ENCODE measurements around the gene NUDCD3. TPM values are rescaled to one million over a fixed set of nuclear protein-coding genes. Genes with fewer than 3 reads are reported as not detected.
"Not testable (repeated sequence)": the region's sequence is repeated elsewhere in the genome, so short reads cannot be mapped to it uniquely, and the experiment has no call there.

Gene NUDCD3
- total and polyA plus RNA-seq, 3 experiments from 2014 or later, result 72.0 to 99.5 (median 98.8) TPM

- Histone ChIP-seq H3K27me3 (ENCODE audit: insufficient read depth, low read length, poor library complexity, severe bottlenecking) (no peaks in the 10 kb centered on the region), H3K4me3 (ENCODE audit: low read length) (no peak overlapping the region), H3K4me1 (ENCODE audit: insufficient read depth, low read length) (peaks cover 3% of the 10 kb centered on the region), H3K27ac (ENCODE audit: low read depth, low read length) (no peak overlapping the region), H3K36me3 (ENCODE audit: insufficient read depth, low read length) (peaks cover under 1% of the 10 kb centered on the region), H3K9me3 (ENCODE audit: low read length) (no peaks in the 10 kb centered on the region)
- POLR2A ChIA-PET, result interaction anchor here (0.6 kb wide), 1 partner anchor 127 kb away, joined by 4 read pairs; no protein-coding TSS in a partner anchor
- H3K4me3 Mint-ChIP-seq, result no peak overlapping the region
- peak overlapping the region in 5 of 8 donors; percentile 12 to 66 (median 57) for H3K27ac Mint-ChIP-seq
- H3K36me3 Mint-ChIP-seq, result peaks cover 0 to 42% (median 4%) of the 10 kb centered on the region in 3 donors
- CTCF ChIA-PET, result interaction anchor here (1.1 kb wide), 1 partner anchor 57 kb away, joined by 3 read pairs; no protein-coding TSS in a partner anchor
- no peak for DNase-seq
- H3K9me3 Mint-ChIP-seq, result no peaks in the 10 kb centered on the region
- no peaks in the 10 kb centered on the region for H3K27me3 Mint-ChIP-seq
- H3K4me1 Mint-ChIP-seq, result peaks cover 43 to 75% (median 68%) of the 10 kb centered on the region in 3 donors
Measured at GRCh38 chr7:44432381-44432977, 58.0 kb downstream of the NUDCD3 start.

GRCh38 chr7:44431091-44431608 lies 59.3 kb downstream of the NUDCD3 start:
- no peaks in the 10 kb centered on the region for H3K9me3 Mint-ChIP-seq
- Histone ChIP-seq H3K36me3 (ENCODE audit: insufficient read depth, low read length) (peaks cover 9% of the 10 kb centered on the region), H3K27ac (ENCODE audit: low read depth, low read length) (no peak overlapping the region), H3K9me3 (ENCODE audit: low read length) (no peaks in the 10 kb centered on the region), H3K4me3 (ENCODE audit: low read length) (no peak overlapping the region), H3K27me3 (ENCODE audit: insufficient read depth, low read length, poor library complexity, severe bottlenecking) (no peaks in the 10 kb centered on the region), H3K4me1 (ENCODE audit: insufficient read depth, low read length) (peaks cover 3% of the 10 kb centered on the region)
- CTCF ChIA-PET, result interaction anchor here (0.6 kb wide), 1 partner anchor 958 kb away, joined by 3 read pairs; no protein-coding TSS in a partner anchor
- peaks cover 38 to 67% (median 54%) of the 10 kb centered on the region in 3 donors for H3K4me1 Mint-ChIP-seq
- H3K36me3 Mint-ChIP-seq, result peaks cover under 1 to 47% (median 6%) of the 10 kb centered on the region in 3 donors
- no peaks in the 10 kb centered on the region for H3K27me3 Mint-ChIP-seq
- H3K4me3 Mint-ChIP-seq, result no peak overlapping the region
- H3K27ac Mint-ChIP-seq, result peak overlapping the region in 4 of 8 donors; percentile 33 to 76 (median 56)
- peak in 3 of 5 donors; percentile 2 to 50 (median 20) for DNase-seq
- POLR2A ChIA-PET, result no interaction called here

- Mint-ChIP-seq H3K27me3 (no peaks in the 10 kb centered on the region), H3K4me1 (peaks cover 32 to 57% (median 43%) of the 10 kb centered on the region in 3 donors), H3K36me3 (peaks cover 10 to 50% (median 10%) of the 10 kb centered on the region in 3 donors), H3K9me3 (no peaks in the 10 kb centered on the region), H3K4me3 (no peak overlapping the region), H3K27ac (peak overlapping the region in 1 of 8 donors; percentile 71)
- no peak for DNase-seq
- POLR2A ChIA-PET, result no interaction called here
- H3K36me3 ChIP-seq (ENCODE audit: insufficient read depth, low read length), result peaks cover 17% of the 10 kb centered on the region
- H3K9me3 ChIP-seq (ENCODE audit: low read length), result no peaks in the 10 kb centered on the region
- CTCF ChIA-PET, result no interaction called here
- peaks cover 3% of the 10 kb centered on the region for H3K4me1 ChIP-seq (ENCODE audit: insufficient read depth, low read length)
- H3K27me3 ChIP-seq (ENCODE audit: insufficient read depth, low read length, poor library complexity, severe bottlenecking), result no peaks in the 10 kb centered on the region
- H3K4me3 ChIP-seq (ENCODE audit: low read length), result no peak overlapping the region
- no peak overlapping the region for H3K27ac ChIP-seq (ENCODE audit: low read depth, low read length)
Measured at GRCh38 chr7:44430054-44430453, 60.4 kb downstream of the NUDCD3 start.

GRCh38 chr7:44424762-44425161 lies 65.7 kb downstream of the NUDCD3 start:
- H3K27me3 Mint-ChIP-seq; POLR2A ChIA-PET; H3K4me3 Mint-ChIP-seq; H3K9me3 Mint-ChIP-seq; H3K9me3 ChIP-seq (ENCODE audit: low read length); DNase-seq; H3K4me3 ChIP-seq (ENCODE audit: low read length); CTCF ChIA-PET; H3K4me1 ChIP-seq (ENCODE audit: insufficient read depth, low read length); H3K27ac ChIP-seq (ENCODE audit: low read depth, low read length); H3K27me3 ChIP-seq (ENCODE audit: insufficient read depth, low read length, poor library complexity, severe bottlenecking): not testable (repeated sequence)
- Mint-ChIP-seq H3K27ac (peak overlapping the region in 2 of 8 donors; percentile 38 to 90), H3K36me3 (peaks cover 19 to 68% (median 21%) of the 10 kb centered on the region in 3 donors), H3K4me1 (peaks cover 51 to 66% (median 60%) of the 10 kb centered on the region in 3 donors)
- H3K36me3 ChIP-seq (ENCODE audit: insufficient read depth, low read length), result peaks cover 17% of the 10 kb centered on the region

- peaks cover under 1 to 74% (median 12%) of the 10 kb centered on the region in 3 donors for H3K36me3 Mint-ChIP-seq
- no peaks in the 10 kb centered on the region for H3K27me3 ChIP-seq (ENCODE audit: insufficient read depth, low read length, poor library complexity, severe bottlenecking)
- no peak overlapping the region for H3K4me3 Mint-ChIP-seq
- H3K36me3 ChIP-seq (ENCODE audit: insufficient read depth, low read length), result peaks cover 15% of the 10 kb centered on the region
- H3K27ac Mint-ChIP-seq, result peak overlapping the region in 1 of 8 donors; percentile 10
- H3K4me1 ChIP-seq (ENCODE audit: insufficient read depth, low read length), result no peaks in the 10 kb centered on the region
- no peak for DNase-seq
- POLR2A ChIA-PET, result no interaction called here
- H3K9me3 Mint-ChIP-seq, result no peaks in the 10 kb centered on the region
- CTCF ChIA-PET, result no interaction called here
- H3K27me3 Mint-ChIP-seq, result no peaks in the 10 kb centered on the region
- H3K4me1 Mint-ChIP-seq, result peaks cover 40 to 69% (median 62%) of the 10 kb centered on the region in 3 donors
- H3K9me3 ChIP-seq (ENCODE audit: low read length), result no peaks in the 10 kb centered on the region
- H3K4me3 ChIP-seq (ENCODE audit: low read length), result no peak overlapping the region
- no peak overlapping the region for H3K27ac ChIP-seq (ENCODE audit: low read depth, low read length)
Measured at GRCh38 chr7:44416941-44417340, 73.5 kb downstream of the NUDCD3 start.

- CTCF ChIA-PET, result no interaction called here
- POLR2A ChIA-PET, result no interaction called here
- peak overlapping the region in 1 of 8 donors; percentile 12 for H3K27ac Mint-ChIP-seq
- Histone ChIP-seq H3K4me3 (ENCODE audit: low read length) (no peak overlapping the region), H3K27ac (ENCODE audit: low read depth, low read length) (no peak overlapping the region), H3K36me3 (ENCODE audit: insufficient read depth, low read length) (peaks cover 15% of the 10 kb centered on the region), H3K27me3 (ENCODE audit: insufficient read depth, low read length, poor library complexity, severe bottlenecking) (no peaks in the 10 kb centered on the region), H3K4me1 (ENCODE audit: insufficient read depth, low read length) (no peaks in the 10 kb centered on the region), H3K9me3 (ENCODE audit: low read length) (no peaks in the 10 kb centered on the region)
- DNase-seq, result no peak
- no peaks in the 10 kb centered on the region for H3K27me3 Mint-ChIP-seq
- no peaks in the 10 kb centered on the region for H3K9me3 Mint-ChIP-seq
- H3K4me1 Mint-ChIP-seq, result peaks cover 33 to 63% (median 59%) of the 10 kb centered on the region in 3 donors
- peaks cover 9 to 74% (median 20%) of the 10 kb centered on the region in 3 donors for H3K36me3 Mint-ChIP-seq
- no peak overlapping the region for H3K4me3 Mint-ChIP-seq
Measured at GRCh38 chr7:44415510-44415909, 74.9 kb downstream of the NUDCD3 start.

GRCh38 chr7:44415047-44415446 lies 75.4 kb downstream of the NUDCD3 start:
- Mint-ChIP-seq H3K4me1 (peaks cover 29 to 60% (median 55%) of the 10 kb centered on the region in 3 donors), H3K36me3 (peaks cover 9 to 74% (median 16%) of the 10 kb centered on the region in 3 donors), H3K9me3 (no peaks in the 10 kb centered on the region), H3K27me3 (no peaks in the 10 kb centered on the region), H3K27ac (peak overlapping the region in 2 of 8 donors; percentile 14 to 51), H3K4me3 (no peak overlapping the region)
- ChIA-PET CTCF (no interaction called here), POLR2A (no interaction called here)
- Histone ChIP-seq H3K36me3 (ENCODE audit: insufficient read depth, low read length) (peaks cover 15% of the 10 kb centered on the region), H3K4me3 (ENCODE audit: low read length) (no peak overlapping the region), H3K9me3 (ENCODE audit: low read length) (no peaks in the 10 kb centered on the region), H3K4me1 (ENCODE audit: insufficient read depth, low read length) (no peaks in the 10 kb centered on the region), H3K27me3 (ENCODE audit: insufficient read depth, low read length, poor library complexity, severe bottlenecking) (no peaks in the 10 kb centered on the region), H3K27ac (ENCODE audit: low read depth, low read length) (no peak overlapping the region)
- no peak for DNase-seq

- no peaks in the 10 kb centered on the region for H3K4me1 ChIP-seq (ENCODE audit: insufficient read depth, low read length)
- no peak overlapping the region for H3K27ac ChIP-seq (ENCODE audit: low read depth, low read length)
- Mint-ChIP-seq H3K27ac (no peak overlapping the region), H3K27me3 (no peaks in the 10 kb centered on the region), H3K4me1 (peaks cover 32 to 61% (median 60%) of the 10 kb centered on the region in 3 donors), H3K36me3 (peaks cover 9 to 63% (median 20%) of the 10 kb centered on the region in 3 donors), H3K4me3 (no peak overlapping the region), H3K9me3 (no peaks in the 10 kb centered on the region)
- no peaks in the 10 kb centered on the region for H3K27me3 ChIP-seq (ENCODE audit: insufficient read depth, low read length, poor library complexity, severe bottlenecking)
- no peak for DNase-seq
- ChIA-PET POLR2A (no interaction called here), CTCF (no interaction called here)
- H3K4me3 ChIP-seq (ENCODE audit: low read length), result no peak overlapping the region
- no peaks in the 10 kb centered on the region for H3K9me3 ChIP-seq (ENCODE audit: low read length)
- H3K36me3 ChIP-seq (ENCODE audit: insufficient read depth, low read length), result peaks cover 5% of the 10 kb centered on the region
Measured at GRCh38 chr7:44411306-44411705, 79.2 kb downstream of the NUDCD3 start.
